Measurements from ENCODE around the gene ZNF366.

The ZNF366 gene

GRCh38 chr5:72463449-72464052 is 43.7 kb downstream of the ZNF366 start:
- no peak for DNase-seq

GRCh38 chr5:72460413-72460812 is 46.8 kb downstream of the ZNF366 start:
- DNase-seq, result no peak

GRCh38 chr5:72459913-72460312 is 47.3 kb downstream of the ZNF366 start:
- no peak for DNase-seq

- no peak for DNase-seq
These were observed 48.0 kb downstream of the ZNF366 start for GRCh38 chr5:72459089-72459661.

GRCh38 chr5:72458407-72458806 is 48.8 kb downstream of the ZNF366 start:
- no peak for DNase-seq

GRCh38 chr5:72457491-72457890 is 49.7 kb downstream of the ZNF366 start:
- no peak for DNase-seq

GRCh38 chr5:72456391-72457074 is 50.7 kb downstream of the ZNF366 start:
- no peak for DNase-seq

- no peak for DNase-seq
These were observed 51.7 kb downstream of the ZNF366 start for GRCh38 chr5:72455476-72455875.

GRCh38 chr5:72454996-72455395 is 52.2 kb downstream of the ZNF366 start:
- DNase-seq, result no peak

- no peak for DNase-seq
These were observed 53.9 kb downstream of the ZNF366 start for GRCh38 chr5:72453246-72453775.

GRCh38 chr5:72452515-72453245 is 54.5 kb downstream of the ZNF366 start:
- DNase-seq, result no peak

- DNase-seq, result no peak
These were observed 55.3 kb downstream of the ZNF366 start for GRCh38 chr5:72451741-72452505.

- no peak for DNase-seq
These were observed 58.8 kb downstream of the ZNF366 start for GRCh38 chr5:72448368-72448767.

GRCh38 chr5:72447751-72448150 is 59.5 kb downstream of the ZNF366 start:
- DNase-seq, result no peak

GRCh38 chr5:72445969-72446368 is 61.2 kb downstream of the ZNF366 start:
- DNase-seq, result no peak

- no peak for DNase-seq
These were observed 63.3 kb downstream of the ZNF366 start for GRCh38 chr5:72443883-72444282.

GRCh38 chr5:72441862-72442540 is 65.2 kb downstream of the ZNF366 start:
- DNase-seq, result no peak

- DNase-seq, result no peak
These were observed 66.0 kb downstream of the ZNF366 start for GRCh38 chr5:72441094-72441723.

GRCh38 chr5:72440207-72440638 is 67.0 kb downstream of the ZNF366 start:
- no peak for DNase-seq

GRCh38 chr5:72439192-72439591 is 68.0 kb downstream of the ZNF366 start:
- no peak for DNase-seq

- no peak for DNase-seq
These were observed 69.1 kb downstream of the ZNF366 start for GRCh38 chr5:72438141-72438540.

All from NCI-H1092 (cell line).